Subcutaneous adipose tissue (tissue), 4 donors: ENCODE data around the gene ATP13A3. TPM values are rescaled to one million over a fixed set of nuclear protein-coding genes. Genes with fewer than 3 reads are reported as not detected.

Experiments used
- CTCF ChIP-seq: fragments of 450-650 bp; IDR thresholded peaks from one replicate; pipeline ENCODE4 v1.5.1; 2016; ENCODE audit warnings: low read depth, mild to moderate bottlenecking, control low read depth, antibody characterized with exemption, moderate library complexity
- total RNA-seq, 4 donors: library from RNA; depleted of rRNA; stranded (reverse); fragments of >200 nt; gene quantifications; one replicate each; pipeline ENCODE4 v1.1.0, GENCODE V29; 2016

Gene ATP13A3
- total RNA-seq, 4 donors from 2014 or later = 117 to 222 (median 170) TPM

DNA sequence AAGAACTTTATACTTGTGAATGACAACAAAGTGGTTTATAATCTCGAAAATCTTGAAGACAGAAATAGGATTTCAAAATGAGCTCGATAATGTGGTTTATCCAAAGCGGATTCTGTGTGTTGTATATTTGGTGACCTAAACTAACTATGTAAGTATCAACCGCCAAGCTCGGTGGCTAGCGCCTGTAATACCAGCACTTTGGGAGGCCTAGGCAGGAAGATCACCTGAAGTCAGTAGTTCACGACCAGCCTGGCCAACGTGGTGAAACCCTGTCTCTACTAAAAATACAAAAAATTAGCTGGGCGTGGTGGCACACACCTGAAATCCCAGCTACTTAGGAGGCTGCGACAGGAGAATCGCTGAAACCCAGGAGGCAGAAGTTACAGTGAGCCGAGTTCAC lies 2.2 kb downstream of the ATP13A3 start:
- no peak for TF ChIP-seq CTCF

- no peak for TF ChIP-seq CTCF
Measured at GRCh38 chr3:194483850-194484249, 3.0 kb downstream of the ATP13A3 start.

DNA sequence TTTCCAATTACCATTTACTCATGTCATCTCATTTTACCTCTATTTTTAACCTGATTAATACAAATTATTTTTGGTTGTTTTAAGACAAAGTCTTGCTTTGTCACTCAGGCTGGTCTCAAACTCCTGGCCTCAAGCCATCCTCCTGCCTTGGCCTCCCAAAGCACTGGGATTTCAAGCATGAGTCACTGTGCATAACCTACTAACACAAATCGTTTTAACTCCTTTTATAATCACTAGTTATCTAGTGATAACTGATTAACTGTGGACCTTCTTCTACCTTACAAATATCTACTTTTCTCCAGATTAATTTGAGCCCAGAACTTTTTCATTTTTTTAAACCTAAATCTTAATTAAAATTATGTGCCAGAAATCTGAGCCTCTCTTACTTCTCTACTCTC lies 4.6 kb downstream of the ATP13A3 start:
- TF ChIP-seq CTCF = no peak

GRCh38 chr3:194481525-194482195 lies 5.1 kb downstream of the ATP13A3 start:
- TF ChIP-seq CTCF = no peak

DNA sequence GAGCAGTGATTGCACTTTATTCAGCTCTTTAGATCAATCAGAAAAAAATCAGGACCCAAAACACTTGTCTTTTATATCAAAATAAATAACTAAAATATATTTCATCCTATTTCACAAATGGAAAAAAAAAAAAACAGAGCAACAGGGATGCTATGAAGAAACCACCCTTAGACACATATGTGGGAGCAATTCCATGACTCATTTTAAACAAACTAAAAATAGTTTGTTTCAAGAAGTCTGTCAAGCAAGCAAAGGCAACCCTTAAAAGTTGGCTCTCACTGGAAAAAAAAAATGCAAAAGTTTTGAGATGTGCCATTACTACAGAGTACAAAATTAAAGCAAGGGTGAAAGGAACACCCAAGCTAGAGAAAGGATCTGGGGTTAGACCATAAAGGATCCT lies 5.7 kb downstream of the ATP13A3 start:
- TF ChIP-seq CTCF = no peak

- TF ChIP-seq CTCF = no peak
Measured at GRCh38 chr3:194476784-194477183, 10.0 kb downstream of the ATP13A3 start.

DNA sequence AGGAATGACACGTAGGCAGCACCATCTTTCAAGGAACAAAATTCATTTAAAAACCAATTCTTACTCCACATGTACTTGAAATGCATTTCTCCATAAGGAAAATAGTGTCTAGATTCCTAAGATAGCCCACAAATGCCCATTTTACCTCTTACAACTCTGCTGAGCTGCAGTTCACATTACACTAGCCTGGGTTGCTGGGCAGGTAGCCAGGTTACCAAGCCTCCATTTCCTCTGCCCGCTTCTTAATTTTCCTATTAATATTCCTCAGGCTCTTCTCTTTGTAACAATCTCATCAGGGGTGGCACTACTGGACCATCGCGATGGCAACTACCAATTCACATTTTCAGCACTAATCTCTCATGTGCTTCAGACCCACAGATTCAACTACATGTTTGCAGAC lies 10.8 kb downstream of the ATP13A3 start:
- TF ChIP-seq CTCF = no peak
